Neural cell (in vitro differentiated cells): ENCODE measurements around the gene ERC2. TPM values are rescaled to one million over a fixed set of nuclear protein-coding genes. Genes with fewer than 3 reads are reported as not detected.

ENCODE experiments used
- H2AFZ ChIP-seq: fragments of 200-600, 300-800 bp; sonication (generic), shearing (Covaris generic); 2 replicates; pipeline ENCODE4 v1.6.0; 2014; ENCODE audit warnings: low read depth, mild to moderate bottlenecking, antibody characterized with exemption, low read length, moderate library complexity
- H3F3A ChIP-seq: fragments of 200-600 bp; shearing (Covaris generic); 2 replicates; pipeline ENCODE4 v1.6.1; 2016; ENCODE audit warnings: mild to moderate bottlenecking, moderate library complexity, mixed read lengths, antibody characterized with exemption, low read length; ENCODE audit not compliant: insufficient read depth, poor library complexity, severe bottlenecking
- H3K27ac ChIP-seq: fragments of 200-600, 300-800 bp; sonication (generic), shearing (Covaris generic); 2 replicates; pipeline ENCODE4 v1.5.1; 2014; ENCODE audit warnings: mild to moderate bottlenecking, low read length, moderate library complexity
- H3K27me3 ChIP-seq: fragments of 300-800, 200-600 bp; sonication (generic), shearing (Covaris generic); 2 replicates; pipeline ENCODE4 v1.6.0; 2014; ENCODE audit warnings: mild to moderate bottlenecking, low read depth, low read length, moderate library complexity; ENCODE audit not compliant: insufficient read depth
- H3K36me3 ChIP-seq: fragments of 300-800, 200-600 bp; sonication (generic), shearing (Covaris generic); 2 replicates; pipeline ENCODE4 v1.5.1; 2014; ENCODE audit warnings: mild to moderate bottlenecking, antibody characterized with exemption, low read length, moderate library complexity; ENCODE audit not compliant: insufficient read depth
- H3K4me2 ChIP-seq: fragments of 300-800, 200-600 bp; sonication (generic), shearing (Covaris generic); 2 replicates; pipeline ENCODE4 v1.6.0; 2014; ENCODE audit warnings: mild to moderate bottlenecking, low read length
- H3K4me3 ChIP-seq: fragments of 300-800, 200-600 bp; sonication (generic), shearing (Covaris generic); 2 replicates; pipeline ENCODE4 v1.5.1; 2014; ENCODE audit warnings: mild to moderate bottlenecking, low read length, moderate library complexity
- H3K79me2 ChIP-seq: fragments of 200-600 bp; shearing (Covaris generic); replicated peaks from 2 replicates; pipeline ENCODE4 v1.6.0; 2014; ENCODE audit warnings: mild to moderate bottlenecking, low read length, moderate library complexity; ENCODE audit not compliant: insufficient read depth
- H3K9ac ChIP-seq: fragments of 300-800, 200-600 bp; sonication (generic), shearing (Covaris generic); 2 replicates; pipeline ENCODE4 v1.6.1; 2016; ENCODE audit warnings: mild to moderate bottlenecking, low read length, mixed read lengths
- H3K9me2 ChIP-seq: fragments of 200-600 bp; shearing (Covaris generic); 2 replicates; pipeline ENCODE4 v1.6.1; 2016; ENCODE audit warnings: mild to moderate bottlenecking, low read length, mixed read lengths; ENCODE audit not compliant: insufficient read depth
- H3K9me3 ChIP-seq: fragments of 200-600, 300-800 bp; sonication (generic), shearing (Covaris generic); 2 replicates; pipeline ENCODE4 v1.6.1; 2016; ENCODE audit warnings: mild to moderate bottlenecking, mixed run types, low read length, moderate library complexity, mixed read lengths
- H4K20me1 ChIP-seq: fragments of 200-600 bp; shearing (Covaris generic); 2 replicates; pipeline ENCODE4 v1.6.1; 2016; ENCODE audit warnings: mild to moderate bottlenecking, mixed run types; ENCODE audit not compliant: insufficient read depth
- EP300 ChIP-seq: fragments of 450-650 bp; conservative IDR thresholded peaks from 2 replicates; pipeline ENCODE4 v1.6.1; 2014; ENCODE audit warnings: antibody characterized with exemption, mild to moderate bottlenecking, moderate library complexity; ENCODE audit not compliant: poor library complexity, severe bottlenecking
- EZH2 ChIP-seq: fragments of 200-600, 300-800 bp; shearing (Covaris generic), sonication (generic); IDR thresholded peaks from 2 replicates; pipeline ENCODE4 v1.6.1; 2014; ENCODE audit warnings: antibody characterized with exemption, low read length, borderline replicate concordance, mild to moderate bottlenecking; ENCODE audit not compliant: insufficient read depth, poor library complexity, severe bottlenecking
- MXI1 ChIP-seq: fragments of 450-650 bp; conservative IDR thresholded peaks from 2 replicates; pipeline ENCODE4 v1.6.1; 2014; ENCODE audit warnings: antibody characterized with exemption, mild to moderate bottlenecking; ENCODE audit not compliant: poor library complexity, severe bottlenecking
- POLR2AphosphoS5 ChIP-seq: IDR thresholded peaks from 2 replicates; pipeline ENCODE4 v1.6.1; 2012
- RAD21 ChIP-seq: fragments of 450-650 bp; conservative IDR thresholded peaks from 2 replicates; pipeline ENCODE4 v1.6.1; 2014; ENCODE audit warnings: antibody characterized with exemption, mild to moderate bottlenecking, moderate library complexity
- REST ChIP-seq: IDR thresholded peaks from 2 replicates; pipeline ENCODE4 v1.6.1; 2012; ENCODE audit warnings: borderline replicate concordance
- SMC3 ChIP-seq: fragments of 450-650 bp; conservative IDR thresholded peaks from 2 replicates; pipeline ENCODE4 v1.6.1; 2014; ENCODE audit warnings: antibody characterized with exemption, mild to moderate bottlenecking, moderate library complexity; ENCODE audit not compliant: poor library complexity
- TAF1 ChIP-seq: IDR thresholded peaks from 2 replicates; pipeline ENCODE4 v1.6.1; 2012; ENCODE audit warnings: low read depth
- polyA plus RNA-seq: library from polyadenylated mRNA; depleted of rRNA; stranded (reverse); fragments of >200 nt; gene quantifications from 2 replicates; pipeline ENCODE4 v1.2.3, GENCODE V29; 2014
- TF ChIP-seq, protein P1 (sequence below): fragments of 450-650 bp; IDR thresholded peaks from 2 replicates; pipeline ENCODE4 v1.5.1; 2014; ENCODE audit warnings: antibody characterized with exemption, mild to moderate bottlenecking, moderate library complexity; ENCODE audit not compliant: poor library complexity, severe bottlenecking

ERC2 gene
- polyA plus RNA-seq, 1 donor from 2014 or later = 60.4 TPM

DNA sequence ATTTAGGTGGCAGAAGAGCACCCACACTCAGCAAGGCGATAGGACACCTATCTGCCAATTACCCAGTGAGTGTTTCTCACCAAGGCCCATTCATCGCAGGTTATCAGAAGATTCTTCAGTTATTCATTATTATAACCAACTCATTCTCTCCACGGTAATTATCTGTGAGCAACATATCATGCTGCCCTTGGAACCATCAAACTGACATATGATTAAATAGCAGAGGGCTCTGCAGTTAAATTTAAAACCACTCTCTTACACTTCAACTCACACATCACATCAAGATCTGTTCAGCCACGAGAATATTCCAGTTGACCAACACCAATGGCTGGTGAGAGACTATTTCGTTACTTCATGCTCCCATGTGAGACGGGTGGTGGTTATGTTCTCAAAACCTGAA is 489.3 kb downstream of the ERC2 start:
- Histone ChIP-seq H3K9ac (no peak overlapping the region), H3F3A (no peaks in the 10 kb centered on the region), H3K36me3 (no peaks in the 10 kb centered on the region), H3K9me2 (no peaks in the 10 kb centered on the region), H3K27ac (no peak overlapping the region), H3K79me2 (no peaks in the 10 kb centered on the region), H4K20me1 (no peaks in the 10 kb centered on the region), H3K4me3 (no peak overlapping the region), H3K9me3 (no peaks in the 10 kb centered on the region), H3K27me3 (no peaks in the 10 kb centered on the region), H3K4me2 (no peak overlapping the region), H2AFZ (no peak overlapping the region)
- TF ChIP-seq POLR2AphosphoS5 (no peak), EZH2 (no peak), TAF1 (no peak), EP300 (no peak), RAD21 (no peak), REST (no peak), MXI1 (no peak), SMC3 (no peak)
- TF ChIP-seq, protein P1, sequence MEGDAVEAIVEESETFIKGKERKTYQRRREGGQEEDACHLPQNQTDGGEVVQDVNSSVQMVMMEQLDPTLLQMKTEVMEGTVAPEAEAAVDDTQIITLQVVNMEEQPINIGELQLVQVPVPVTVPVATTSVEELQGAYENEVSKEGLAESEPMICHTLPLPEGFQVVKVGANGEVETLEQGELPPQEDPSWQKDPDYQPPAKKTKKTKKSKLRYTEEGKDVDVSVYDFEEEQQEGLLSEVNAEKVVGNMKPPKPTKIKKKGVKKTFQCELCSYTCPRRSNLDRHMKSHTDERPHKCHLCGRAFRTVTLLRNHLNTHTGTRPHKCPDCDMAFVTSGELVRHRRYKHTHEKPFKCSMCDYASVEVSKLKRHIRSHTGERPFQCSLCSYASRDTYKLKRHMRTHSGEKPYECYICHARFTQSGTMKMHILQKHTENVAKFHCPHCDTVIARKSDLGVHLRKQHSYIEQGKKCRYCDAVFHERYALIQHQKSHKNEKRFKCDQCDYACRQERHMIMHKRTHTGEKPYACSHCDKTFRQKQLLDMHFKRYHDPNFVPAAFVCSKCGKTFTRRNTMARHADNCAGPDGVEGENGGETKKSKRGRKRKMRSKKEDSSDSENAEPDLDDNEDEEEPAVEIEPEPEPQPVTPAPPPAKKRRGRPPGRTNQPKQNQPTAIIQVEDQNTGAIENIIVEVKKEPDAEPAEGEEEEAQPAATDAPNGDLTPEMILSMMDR = no peak

- no peaks in the 10 kb centered on the region for H3F3A ChIP-seq
- no peak overlapping the region for H3K27ac ChIP-seq
- H3K4me2 ChIP-seq = no peak overlapping the region
- no peaks in the 10 kb centered on the region for H3K9me3 ChIP-seq
- TF ChIP-seq EP300 (no peak), TAF1 (no peak)
- no peaks in the 10 kb centered on the region for H4K20me1 ChIP-seq
- H3K4me3 ChIP-seq = no peak overlapping the region
- H3K9ac ChIP-seq = no peak overlapping the region
- no peaks in the 10 kb centered on the region for H3K36me3 ChIP-seq
- no peak overlapping the region for H2AFZ ChIP-seq
- H3K27me3 ChIP-seq = no peaks in the 10 kb centered on the region
- H3K9me2 ChIP-seq = no peaks in the 10 kb centered on the region
- no peaks in the 10 kb centered on the region for H3K79me2 ChIP-seq
These were observed 493.7 kb downstream of the ERC2 start for GRCh38 chr3:55974421-55975165.
